Measurements from ENCODE around the gene SUSD1. TPM values are rescaled to one million over a fixed set of nuclear protein-coding genes. Genes with fewer than 3 reads are reported as not detected.

Gene SUSD1
- total and polyA plus RNA-seq, 2 donors from 2014 or later = 11.0 to 19.8 TPM

DNA sequence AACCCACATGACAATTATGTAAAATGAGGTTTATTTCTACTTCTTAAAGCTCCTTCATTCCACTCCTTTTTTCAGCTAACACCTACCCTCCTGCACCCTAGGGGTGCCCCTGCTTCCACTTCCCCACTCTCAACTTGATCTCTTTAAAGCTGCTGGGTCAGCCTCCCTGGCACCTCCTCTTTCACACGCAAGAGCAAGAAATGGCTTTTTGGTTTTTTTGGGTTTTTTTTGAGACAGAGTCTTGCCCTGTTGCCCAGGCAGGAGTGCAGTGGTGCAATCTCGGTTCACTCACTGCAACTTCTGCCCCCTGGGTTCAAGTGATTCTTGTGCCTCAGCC is 64.4 kb downstream of the SUSD1 start:
- H3K9me3 ChIP-seq (ENCODE audit: control insufficient read depth in 2 of 3, insufficient read depth in 1 of 3, low read length in 3 of 3) = no peaks in the 10 kb centered on the region
- intact Hi-C loops (cut with DNase I) = no loop called here
- no peaks in the 10 kb centered on the region for H3K36me3 ChIP-seq (ENCODE audit: control insufficient read depth in 2 of 3, insufficient read depth in 3 of 3, low read length in 3 of 3)
- no peak overlapping the region for H3K27ac ChIP-seq (ENCODE audit: low read depth in 2 of 2, low read length in 2 of 2)
- H3K27me3 ChIP-seq (ENCODE audit: control insufficient read depth, insufficient read depth, low read length) = no peaks in the 10 kb centered on the region
- H3K4me1 ChIP-seq (ENCODE audit: control insufficient read depth in 2 of 3, insufficient read depth in 2 of 3, low read depth in 1 of 3, low read length in 3 of 3) = no peaks in the 10 kb centered on the region
- no peak for FAIRE-seq
- TF ChIP-seq CTCF (IDR thresholded peaks at IDR 0.05; ENCODE audit: borderline replicate concordance, extremely low read depth, insufficient read depth) = no peak
- no peak for DNase-seq
- H3K9ac ChIP-seq (ENCODE audit: low read length in 3 of 3) = no peak overlapping the region
- no peak overlapping the region for H3K4me3 ChIP-seq (ENCODE audit: low read length in 3 of 3)

GRCh38 chr9:112110094-112110776 is 64.9 kb downstream of the SUSD1 start:
- DNase-seq (no peak), FAIRE-seq (no peak)
- TF ChIP-seq CTCF (IDR thresholded peaks at IDR 0.05; ENCODE audit: borderline replicate concordance, extremely low read depth, insufficient read depth) = no peak
- Histone ChIP-seq H3K27me3 (ENCODE audit: control insufficient read depth, insufficient read depth, low read length) (no peaks in the 10 kb centered on the region), H3K4me3 (ENCODE audit: low read length in 3 of 3) (no peak overlapping the region), H3K9me3 (ENCODE audit: control insufficient read depth in 2 of 3, insufficient read depth in 1 of 3, low read length in 3 of 3) (no peaks in the 10 kb centered on the region), H3K36me3 (ENCODE audit: control insufficient read depth in 2 of 3, insufficient read depth in 3 of 3, low read length in 3 of 3) (no peaks in the 10 kb centered on the region), H3K27ac (ENCODE audit: low read depth in 2 of 2, low read length in 2 of 2) (no peak overlapping the region), H3K9ac (ENCODE audit: low read length in 3 of 3) (no peak overlapping the region), H3K4me1 (ENCODE audit: control insufficient read depth in 2 of 3, insufficient read depth in 2 of 3, low read depth in 1 of 3, low read length in 3 of 3) (no peaks in the 10 kb centered on the region)
- intact Hi-C loops (cut with DNase I) = no loop called here

DNA sequence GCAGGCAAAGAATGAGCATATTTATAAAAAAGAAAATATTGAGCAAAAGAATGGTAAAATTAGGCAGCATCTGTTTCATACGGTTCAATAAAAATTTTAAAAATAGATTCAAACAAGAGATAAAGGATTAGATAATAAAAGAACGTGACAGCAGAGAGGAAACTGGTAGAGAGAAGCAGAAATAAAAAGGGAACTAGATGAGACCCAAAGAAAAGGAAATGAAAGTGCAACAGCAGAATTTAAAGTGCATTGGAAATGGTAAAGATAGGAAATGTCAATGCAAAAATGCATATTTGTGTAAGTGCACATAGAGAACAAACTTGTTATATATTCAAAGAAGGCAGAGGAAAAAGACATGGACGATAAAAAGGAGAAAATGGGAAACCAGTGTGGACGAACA is 70.2 kb downstream of the SUSD1 start:
- Histone ChIP-seq H3K36me3 (ENCODE audit: control insufficient read depth in 2 of 3, insufficient read depth in 3 of 3, low read length in 3 of 3) (no peaks in the 10 kb centered on the region), H3K27me3 (ENCODE audit: control insufficient read depth, insufficient read depth, low read length) (no peaks in the 10 kb centered on the region), H3K27ac (ENCODE audit: low read depth in 2 of 2, low read length in 2 of 2) (no peak overlapping the region), H3K4me3 (ENCODE audit: low read length in 3 of 3) (no peak overlapping the region), H3K9me3 (ENCODE audit: control insufficient read depth in 2 of 3, insufficient read depth in 1 of 3, low read length in 3 of 3) (no peaks in the 10 kb centered on the region), H3K9ac (ENCODE audit: low read length in 3 of 3) (no peak overlapping the region), H3K4me1 (ENCODE audit: control insufficient read depth in 2 of 3, insufficient read depth in 2 of 3, low read depth in 1 of 3, low read length in 3 of 3) (no peaks in the 10 kb centered on the region)
- TF ChIP-seq CTCF (IDR thresholded peaks at IDR 0.05; ENCODE audit: borderline replicate concordance, extremely low read depth, insufficient read depth) = no peak
- intact Hi-C loops (cut with DNase I) = no loop called here
- DNase-seq (no peak), FAIRE-seq (no peak)

DNA sequence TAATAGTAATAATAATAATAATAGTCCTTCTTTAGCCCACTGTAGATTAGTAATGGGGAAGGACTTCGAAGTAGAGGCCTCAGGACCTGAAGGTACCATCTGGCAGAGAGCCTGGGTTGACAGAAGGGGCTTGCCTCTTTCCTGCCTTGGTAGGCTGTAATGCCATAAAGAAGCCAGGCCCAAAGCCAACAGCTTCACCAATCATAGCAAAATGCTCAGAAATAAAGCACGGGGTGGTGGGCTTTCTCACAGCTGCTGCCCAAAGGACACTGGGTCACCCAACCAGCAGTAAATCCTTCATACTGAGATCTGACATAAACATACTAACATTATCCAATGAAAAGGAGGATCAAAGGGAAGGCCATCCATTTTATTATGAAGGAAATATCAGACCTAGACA is 70.7 kb downstream of the SUSD1 start:
- Histone ChIP-seq H3K4me3 (ENCODE audit: low read length in 3 of 3) (no peak overlapping the region), H3K9ac (ENCODE audit: low read length in 3 of 3) (no peak overlapping the region), H3K9me3 (ENCODE audit: control insufficient read depth in 2 of 3, insufficient read depth in 1 of 3, low read length in 3 of 3) (no peaks in the 10 kb centered on the region), H3K27me3 (ENCODE audit: control insufficient read depth, insufficient read depth, low read length) (no peaks in the 10 kb centered on the region), H3K36me3 (ENCODE audit: control insufficient read depth in 2 of 3, insufficient read depth in 3 of 3, low read length in 3 of 3) (no peaks in the 10 kb centered on the region), H3K27ac (ENCODE audit: low read depth in 2 of 2, low read length in 2 of 2) (no peak overlapping the region), H3K4me1 (ENCODE audit: control insufficient read depth in 2 of 3, insufficient read depth in 2 of 3, low read depth in 1 of 3, low read length in 3 of 3) (no peaks in the 10 kb centered on the region)
- no peak for TF ChIP-seq CTCF (IDR thresholded peaks at IDR 0.05; ENCODE audit: borderline replicate concordance, extremely low read depth, insufficient read depth)
- intact Hi-C loops (cut with DNase I) = no loop called here
- no peak for DNase-seq
- FAIRE-seq = no peak

Data from kidney (tissue), 14 donors.